SH-SY5Y (cell line): ENCODE measurements around the gene GSG1.

Source experiments
- GATA2 ChIP-seq: IDR thresholded peaks from 2 replicates; pipeline ENCODE4 v1.6.1; 2011; ENCODE audit warnings: mild to moderate bottlenecking, low read depth, low read length
- GATA3 ChIP-seq: IDR thresholded peaks from 2 replicates; pipeline ENCODE4 v1.6.1; 2011; ENCODE audit warnings: low read depth, mild to moderate bottlenecking, low read length, moderate library complexity

GSG1 gene

GRCh38 chr12:13036881-13037280 is 66.6 kb downstream of the GSG1 start:
- TF ChIP-seq GATA3 = no peak
- no peak for TF ChIP-seq GATA2
